Nephron (organoid): ENCODE data around the gene TPPP.

ENCODE experiments used
- H3K27ac Mint-ChIP-seq, 3 experiments: 2 replicates each; pipeline ENCODE4 v1.8.0; 2020; ENCODE audit warnings: mixed read lengths in 3 of 3, mild to moderate bottlenecking in 2 of 3, moderate library complexity in 1 of 3
- H3K27me3 Mint-ChIP-seq: 2 replicates; pipeline ENCODE4 v1.8.0; 2021; ENCODE audit warnings: low read depth, mild to moderate bottlenecking, moderate library complexity, mixed read lengths
- H3K36me3 Mint-ChIP-seq: 2 replicates; pipeline ENCODE4 v1.8.0; 2020; ENCODE audit warnings: low read depth, mixed read lengths
- H3K4me1 Mint-ChIP-seq: 2 replicates; pipeline ENCODE4 v1.8.0; 2020; ENCODE audit warnings: mixed read lengths
- H3K4me3 Mint-ChIP-seq, 3 experiments: 2 replicates each; pipeline ENCODE4 v1.8.0; 2020; ENCODE audit warnings: mild to moderate bottlenecking in 3 of 3, mixed read lengths in 3 of 3, moderate library complexity in 2 of 3
- H3K9me3 Mint-ChIP-seq: 2 replicates; pipeline ENCODE4 v1.8.0; 2020; ENCODE audit warnings: mixed read lengths
- CTCF ChIP-seq, 3 experiments: fragments of 200-600 bp; sonication (generic); IDR thresholded peaks; one replicate each; pipeline ENCODE4 v1.5.0; 2021; ENCODE audit warnings: antibody characterized with exemption in 3 of 3; ENCODE audit not compliant: unreplicated experiment in 3 of 3

Gene TPPP

GRCh38 chr5:644971-645370, 48.2 kb downstream of the TPPP start:
- H3K4me3 Mint-ChIP-seq = no peak overlapping the region
- no peaks in the 10 kb centered on the region for H3K9me3 Mint-ChIP-seq
- peak overlapping the region in 2 of 3 experiments; percentile 62 to 93 for H3K27ac Mint-ChIP-seq
- H3K4me1 Mint-ChIP-seq = peaks cover 10% of the 10 kb centered on the region
- no peaks in the 10 kb centered on the region for H3K27me3 Mint-ChIP-seq
- H3K36me3 Mint-ChIP-seq = peaks cover 32% of the 10 kb centered on the region
- TF ChIP-seq CTCF (IDR thresholded peaks at IDR 0.05; ENCODE audit: unreplicated experiment in 3 of 3) = no peak

- Mint-ChIP-seq H3K4me3 (peak overlapping the region; percentile 14 to 18 (median 15)), H3K36me3 (peaks cover 32% of the 10 kb centered on the region), H3K27me3 (no peaks in the 10 kb centered on the region), H3K27ac (peak overlapping the region; percentile 62 to 93 (median 77)), H3K4me1 (peaks cover 10% of the 10 kb centered on the region), H3K9me3 (no peaks in the 10 kb centered on the region)
- no peak for TF ChIP-seq CTCF (IDR thresholded peaks at IDR 0.05; ENCODE audit: unreplicated experiment in 3 of 3)
Observed at GRCh38 chr5:644509-644908, 48.6 kb downstream of the TPPP start.

GRCh38 chr5:643811-644271, 49.3 kb downstream of the TPPP start:
- Mint-ChIP-seq H3K4me1 (peaks cover 10% of the 10 kb centered on the region), H3K4me3 (peak overlapping the region; percentile 14 to 18 (median 15)), H3K36me3 (peaks cover 35% of the 10 kb centered on the region), H3K27ac (peak overlapping the region; percentile 62 to 93 (median 77)), H3K27me3 (no peaks in the 10 kb centered on the region), H3K9me3 (no peaks in the 10 kb centered on the region)
- no peak for TF ChIP-seq CTCF (IDR thresholded peaks at IDR 0.05; ENCODE audit: unreplicated experiment in 3 of 3)

- Mint-ChIP-seq H3K4me3 (no peak overlapping the region), H3K36me3 (peaks cover 35% of the 10 kb centered on the region), H3K4me1 (peaks cover 10% of the 10 kb centered on the region), H3K27ac (no peak overlapping the region), H3K27me3 (no peaks in the 10 kb centered on the region), H3K9me3 (no peaks in the 10 kb centered on the region)
- TF ChIP-seq CTCF (IDR thresholded peaks at IDR 0.05; ENCODE audit: unreplicated experiment in 3 of 3) = no peak
Observed at GRCh38 chr5:643351-643801, 49.8 kb downstream of the TPPP start.

- TF ChIP-seq CTCF (IDR thresholded peaks at IDR 0.05; ENCODE audit: unreplicated experiment in 3 of 3) = no peak
- Mint-ChIP-seq H3K27ac (no peak overlapping the region), H3K4me1 (peaks cover 10% of the 10 kb centered on the region), H3K27me3 (no peaks in the 10 kb centered on the region), H3K4me3 (no peak overlapping the region), H3K9me3 (no peaks in the 10 kb centered on the region), H3K36me3 (peaks cover 42% of the 10 kb centered on the region)
Observed at GRCh38 chr5:642481-642880, 50.7 kb downstream of the TPPP start.

GRCh38 chr5:641331-641765, 51.8 kb downstream of the TPPP start:
- peaks cover 10% of the 10 kb centered on the region for H3K4me1 Mint-ChIP-seq
- H3K27me3 Mint-ChIP-seq = no peaks in the 10 kb centered on the region
- no peaks in the 10 kb centered on the region for H3K9me3 Mint-ChIP-seq
- H3K4me3 Mint-ChIP-seq = no peak overlapping the region
- peaks cover 43% of the 10 kb centered on the region for H3K36me3 Mint-ChIP-seq
- no peak for TF ChIP-seq CTCF (IDR thresholded peaks at IDR 0.05; ENCODE audit: unreplicated experiment in 3 of 3)
- no peak overlapping the region for H3K27ac Mint-ChIP-seq
